Measurements from ENCODE around the gene MEAK7. TPM values are rescaled to one million over a fixed set of nuclear protein-coding genes. Genes with fewer than 3 reads are reported as not detected.
"Not testable (repeated sequence)": the region's sequence is repeated elsewhere in the genome, so short reads cannot be mapped to it uniquely, and the experiment has no call there.

MEAK7 gene
- total RNA-seq, 1 donor from 2014 or later: 34.2 TPM

- TF ChIP-seq, protein P1, sequence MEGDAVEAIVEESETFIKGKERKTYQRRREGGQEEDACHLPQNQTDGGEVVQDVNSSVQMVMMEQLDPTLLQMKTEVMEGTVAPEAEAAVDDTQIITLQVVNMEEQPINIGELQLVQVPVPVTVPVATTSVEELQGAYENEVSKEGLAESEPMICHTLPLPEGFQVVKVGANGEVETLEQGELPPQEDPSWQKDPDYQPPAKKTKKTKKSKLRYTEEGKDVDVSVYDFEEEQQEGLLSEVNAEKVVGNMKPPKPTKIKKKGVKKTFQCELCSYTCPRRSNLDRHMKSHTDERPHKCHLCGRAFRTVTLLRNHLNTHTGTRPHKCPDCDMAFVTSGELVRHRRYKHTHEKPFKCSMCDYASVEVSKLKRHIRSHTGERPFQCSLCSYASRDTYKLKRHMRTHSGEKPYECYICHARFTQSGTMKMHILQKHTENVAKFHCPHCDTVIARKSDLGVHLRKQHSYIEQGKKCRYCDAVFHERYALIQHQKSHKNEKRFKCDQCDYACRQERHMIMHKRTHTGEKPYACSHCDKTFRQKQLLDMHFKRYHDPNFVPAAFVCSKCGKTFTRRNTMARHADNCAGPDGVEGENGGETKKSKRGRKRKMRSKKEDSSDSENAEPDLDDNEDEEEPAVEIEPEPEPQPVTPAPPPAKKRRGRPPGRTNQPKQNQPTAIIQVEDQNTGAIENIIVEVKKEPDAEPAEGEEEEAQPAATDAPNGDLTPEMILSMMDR (IDR thresholded peaks at IDR 0.05; ENCODE audit: unreplicated experiment): no peak
- Mint-ChIP-seq H3K27me3 (ENCODE audit: unreplicated experiment) (peaks cover 9% of the 10 kb centered on the region), H3K9me3 (ENCODE audit: unreplicated experiment) (peaks cover 5% of the 10 kb centered on the region), H3K4me1 (ENCODE audit: unreplicated experiment) (peaks cover 15% of the 10 kb centered on the region), H3K27ac (ENCODE audit: unreplicated experiment) (no peak overlapping the region), H3K36me3 (ENCODE audit: low read depth, unreplicated experiment) (peaks cover 5% of the 10 kb centered on the region), H3K4me3 (ENCODE audit: unreplicated experiment) (no peak overlapping the region)
- no peak for DNase-seq (ENCODE audit: low spot score)
These were observed 20.0 kb upstream of the MEAK7 start for GRCh38 chr16:84524346-84524920.

DNA sequence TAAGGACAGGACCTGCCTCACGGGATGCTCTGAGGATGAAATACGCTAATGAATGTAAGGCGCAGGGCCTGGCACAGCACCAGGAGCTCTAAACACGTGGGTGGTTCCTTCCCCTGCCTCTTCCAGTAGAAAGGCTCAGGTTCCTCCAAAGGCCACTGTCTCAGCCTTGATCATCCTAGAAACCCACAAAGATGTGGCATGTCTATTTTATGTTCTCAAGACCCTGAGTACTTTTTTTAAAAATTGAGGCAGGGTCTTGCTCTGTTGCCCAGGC lies 17.0 kb upstream of the MEAK7 start:
- no peaks in the 10 kb centered on the region for H3K36me3 Mint-ChIP-seq (ENCODE audit: low read depth, unreplicated experiment)
- H3K4me1 Mint-ChIP-seq (ENCODE audit: unreplicated experiment): peaks cover 6% of the 10 kb centered on the region
- no peak overlapping the region for H3K4me3 Mint-ChIP-seq (ENCODE audit: unreplicated experiment)
- peaks cover 6% of the 10 kb centered on the region for H3K27me3 Mint-ChIP-seq (ENCODE audit: unreplicated experiment)
- TF ChIP-seq, protein P1 (IDR thresholded peaks at IDR 0.05; ENCODE audit: unreplicated experiment): no peak
- DNase-seq (ENCODE audit: low spot score): no peak
- no peak overlapping the region for H3K27ac Mint-ChIP-seq (ENCODE audit: unreplicated experiment)
- H3K9me3 Mint-ChIP-seq (ENCODE audit: unreplicated experiment): no peaks in the 10 kb centered on the region

GRCh38 chr16:84520725-84521496 lies 16.5 kb upstream of the MEAK7 start:
- H3K4me3 Mint-ChIP-seq (ENCODE audit: unreplicated experiment): no peak overlapping the region
- H3K27me3 Mint-ChIP-seq (ENCODE audit: unreplicated experiment): peaks cover 6% of the 10 kb centered on the region
- peaks cover 5% of the 10 kb centered on the region for H3K4me1 Mint-ChIP-seq (ENCODE audit: unreplicated experiment)
- TF ChIP-seq, protein P1 (IDR thresholded peaks at IDR 0.05; ENCODE audit: unreplicated experiment): no peak
- H3K9me3 Mint-ChIP-seq (ENCODE audit: unreplicated experiment): no peaks in the 10 kb centered on the region
- H3K27ac Mint-ChIP-seq (ENCODE audit: unreplicated experiment): no peak overlapping the region
- DNase-seq (ENCODE audit: low spot score): no peak
- no peaks in the 10 kb centered on the region for H3K36me3 Mint-ChIP-seq (ENCODE audit: low read depth, unreplicated experiment)

- Mint-ChIP-seq H3K27me3 (ENCODE audit: unreplicated experiment) (peaks cover 4% of the 10 kb centered on the region), H3K36me3 (ENCODE audit: low read depth, unreplicated experiment) (no peaks in the 10 kb centered on the region), H3K27ac (ENCODE audit: unreplicated experiment) (no peak overlapping the region), H3K9me3 (ENCODE audit: unreplicated experiment) (no peaks in the 10 kb centered on the region), H3K4me3 (ENCODE audit: unreplicated experiment) (no peak overlapping the region), H3K4me1 (ENCODE audit: unreplicated experiment) (no peaks in the 10 kb centered on the region)
- no peak for DNase-seq (ENCODE audit: low spot score)
- TF ChIP-seq, protein P1 (IDR thresholded peaks at IDR 0.05; ENCODE audit: unreplicated experiment): no peak
These were observed 15.4 kb upstream of the MEAK7 start for GRCh38 chr16:84519855-84520254.

DNA sequence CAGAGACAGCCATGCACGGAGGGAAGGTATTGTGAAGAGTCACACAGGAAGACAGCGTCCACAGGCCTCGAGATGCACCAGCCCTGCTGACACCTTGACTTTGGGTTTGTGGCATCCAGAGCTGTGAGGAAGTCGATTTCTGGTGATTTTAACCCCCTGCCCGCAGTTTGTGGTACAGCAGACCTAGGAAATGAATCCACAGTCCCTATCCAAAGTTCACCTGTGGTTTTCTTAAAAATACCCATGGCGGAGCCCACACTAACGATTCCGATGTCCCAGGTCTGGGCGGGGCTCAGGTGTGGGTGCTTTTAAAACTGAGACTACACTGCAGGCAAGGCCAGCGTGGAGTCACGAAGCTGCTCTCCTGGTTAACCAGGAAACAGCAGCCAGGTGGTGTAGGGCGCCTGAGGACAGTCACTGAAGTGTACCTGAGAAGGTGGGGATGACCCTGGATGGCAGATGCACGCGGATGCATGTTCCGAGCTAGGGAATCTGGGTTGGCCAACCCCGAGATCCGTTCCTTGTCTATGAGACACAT lies 14.4 kb upstream of the MEAK7 start:
- H3K36me3 Mint-ChIP-seq (ENCODE audit: low read depth, unreplicated experiment): no peaks in the 10 kb centered on the region
- H3K9me3 Mint-ChIP-seq (ENCODE audit: unreplicated experiment): no peaks in the 10 kb centered on the region
- peaks cover 3% of the 10 kb centered on the region for H3K27me3 Mint-ChIP-seq (ENCODE audit: unreplicated experiment)
- no peak overlapping the region for H3K27ac Mint-ChIP-seq (ENCODE audit: unreplicated experiment)
- H3K4me1 Mint-ChIP-seq (ENCODE audit: unreplicated experiment): no peaks in the 10 kb centered on the region
- TF ChIP-seq, protein P1 (IDR thresholded peaks at IDR 0.05; ENCODE audit: unreplicated experiment): no peak
- H3K4me3 Mint-ChIP-seq (ENCODE audit: unreplicated experiment): no peak overlapping the region
- DNase-seq (ENCODE audit: low spot score): no peak

DNA sequence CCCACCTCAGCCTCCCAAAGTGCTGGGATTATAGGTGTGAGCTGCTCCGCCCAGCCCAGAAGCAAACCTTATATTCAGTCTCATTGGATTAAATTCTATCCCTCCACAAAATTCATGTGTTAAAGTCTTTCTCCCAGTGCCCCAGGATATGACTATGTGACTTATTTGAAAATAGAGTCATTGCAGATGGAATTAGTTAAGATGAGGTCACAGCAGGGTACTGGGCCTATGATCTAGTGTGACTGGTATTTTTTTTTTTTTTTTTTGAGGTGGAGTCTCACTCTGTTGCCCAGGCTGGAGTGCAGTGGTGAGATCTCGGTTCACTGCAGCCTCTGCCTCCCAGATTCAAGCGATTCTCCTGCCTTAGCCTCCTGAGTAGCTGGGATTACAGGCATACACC lies 13.8 kb upstream of the MEAK7 start:
- H3K4me1 Mint-ChIP-seq (ENCODE audit: unreplicated experiment); H3K9me3 Mint-ChIP-seq (ENCODE audit: unreplicated experiment); H3K4me3 Mint-ChIP-seq (ENCODE audit: unreplicated experiment); DNase-seq (ENCODE audit: low spot score); H3K27me3 Mint-ChIP-seq (ENCODE audit: unreplicated experiment); H3K27ac Mint-ChIP-seq (ENCODE audit: unreplicated experiment); H3K36me3 Mint-ChIP-seq (ENCODE audit: low read depth, unreplicated experiment): not testable (repeated sequence)
